Caco-2 (cell line): ENCODE results near the gene NDUFA11. TPM values are rescaled to one million over a fixed set of nuclear protein-coding genes. Genes with fewer than 3 reads are reported as not detected.

Experiments
- BruUV-seq: library from RNA; stranded (reverse); fragments of 400-500 nt; replicated peaks from 2 replicates; lab custom pipeline; 2021; lab: Mats Ljungman, UMichigan
- CTCF ChIA-PET: fragments of 300-600 bp; sonication (Branson Sonifier 250); formaldehyde crosslinking; loops from one replicate; lab custom pipeline; 2022; ENCODE audit warnings: antibody characterized with exemption; lab: Charles Lee
- POLR2A ChIA-PET: fragments of 300-600 bp; sonication (Branson Sonifier 250); formaldehyde crosslinking; loops from one replicate; lab custom pipeline; 2022; ENCODE audit warnings: antibody characterized with exemption; lab: Charles Lee
- DNase-seq, 2 experiments: peaks; one replicate each; pipeline versions ENCODE4 v3.0.0 to v3.0.0-alpha.2; 2020 to 2022
- H3K27me3 ChIP-seq: replicated peaks from 2 replicates; pipeline ENCODE4 v1.6.0; 2011; ENCODE audit warnings: low read length; ENCODE audit not compliant: control insufficient read depth, insufficient read depth
- H3K36me3 ChIP-seq: 2 replicates; pipeline ENCODE4 v1.5.1; 2011; ENCODE audit warnings: low read length; ENCODE audit not compliant: control insufficient read depth, insufficient read depth
- H3K4me1 ChIP-seq: fragments of 250-450 bp; sonication (Bioruptor Pico); 2 replicates; pipeline ENCODE4 v1.5.1; 2020; ENCODE audit warnings: mild to moderate bottlenecking
- H3K4me3 ChIP-seq: 2 replicates; pipeline ENCODE4 v1.5.1; 2011; ENCODE audit warnings: low read depth, mild to moderate bottlenecking, control low read depth, low read length
- H3K9me3 ChIP-seq: fragments of 250-450 bp; sonication (Bioruptor Pico); 2 replicates; pipeline ENCODE4 v1.5.1; 2020; ENCODE audit warnings: mild to moderate bottlenecking, moderate library complexity
- H3K27ac Mint-ChIP-seq: one replicate; pipeline ENCODE4 v1.8.0; 2022; ENCODE audit warnings: mixed read lengths; ENCODE audit not compliant: unreplicated experiment
- H3K27me3 Mint-ChIP-seq: one replicate; pipeline ENCODE4 v1.8.0; 2022; ENCODE audit warnings: mixed read lengths; ENCODE audit not compliant: insufficient read depth, unreplicated experiment
- H3K36me3 Mint-ChIP-seq: one replicate; pipeline ENCODE4 v1.8.0; 2022; ENCODE audit warnings: mild to moderate bottlenecking, mixed read lengths; ENCODE audit not compliant: insufficient read depth, unreplicated experiment
- H3K4me1 Mint-ChIP-seq: one replicate; pipeline ENCODE4 v1.8.0; 2022; ENCODE audit warnings: low read depth, mixed read lengths; ENCODE audit not compliant: unreplicated experiment
- H3K4me3 Mint-ChIP-seq: one replicate; pipeline ENCODE4 v1.8.0; 2022; ENCODE audit warnings: mild to moderate bottlenecking, moderate library complexity, mixed read lengths; ENCODE audit not compliant: unreplicated experiment
- H3K9me3 Mint-ChIP-seq: one replicate; pipeline ENCODE4 v1.8.0; 2022; ENCODE audit warnings: mixed read lengths; ENCODE audit not compliant: unreplicated experiment
- CTCF ChIP-seq, 2 experiments: fragments of 200-600 bp in 1 of 2; IDR thresholded peaks; 1 replicate in 1 of 2; 2 replicates in 1 of 2; pipeline versions ENCODE4 v1.5.1 to v1.8.0; 2011 to 2022; ENCODE audit warnings: antibody characterized with exemption in 1 of 2, control low read depth in 1 of 2, inconsistent platforms in 1 of 2, low read depth in 1 of 2, low read length in 1 of 2, mild to moderate bottlenecking in 1 of 2, moderate library complexity in 1 of 2; ENCODE audit not compliant: insufficient read depth in 1 of 2, severe bottlenecking in 1 of 2, unreplicated experiment in 1 of 2
- intact Hi-C: fragments of 100-400 bp; cut with micrococcal nuclease; formaldehyde crosslinking; loops from one replicate; pipeline ENCODE4 v1.10.0; 2022; ENCODE audit not compliant: unreplicated experiment
- total RNA-seq: library from RNA; stranded (reverse); gene quantifications from 2 replicates; pipeline ENCODE4 v1.2.3, GENCODE V29; 2022

NDUFA11 gene
- total RNA-seq, 1 experiment from 2014 or later = 272 TPM

- H3K4me1 Mint-ChIP-seq = peaks cover 7% of the 10 kb centered on the region
- H3K4me3 ChIP-seq = no peak overlapping the region
- no peaks in the 10 kb centered on the region for H3K9me3 Mint-ChIP-seq
- intact Hi-C loops = no loop called here
- no peak overlapping the region for H3K4me3 Mint-ChIP-seq
- peaks cover 23% of the 10 kb centered on the region for H3K36me3 Mint-ChIP-seq
- ChIA-PET CTCF (interaction anchor here (0.7 kb wide), 1 partner anchor 269 kb away, joined by 4 read pairs; no protein-coding TSS in a partner anchor), POLR2A (no interaction called here)
- DNase-seq = no peak
- TF ChIP-seq CTCF (IDR thresholded peaks at IDR 0.05; ENCODE audit: insufficient read depth in 1 of 2, low read depth in 1 of 2, low read length in 1 of 2, severe bottlenecking in 1 of 2, unreplicated experiment in 1 of 2) = no peak
- H3K9me3 ChIP-seq = no peaks in the 10 kb centered on the region
- peaks cover 12% of the 10 kb centered on the region for H3K4me1 ChIP-seq
- H3K27me3 ChIP-seq = no peaks in the 10 kb centered on the region
- H3K27ac Mint-ChIP-seq = peak overlapping the region; percentile 56
- peaks cover 4% of the 10 kb centered on the region for H3K36me3 ChIP-seq
- BruUV-seq = no TSS peak
- no peaks in the 10 kb centered on the region for H3K27me3 Mint-ChIP-seq
Measured at GRCh38 chr19:5949792-5950305, 46.3 kb upstream of the NDUFA11 start.

- H3K9me3 Mint-ChIP-seq = no peaks in the 10 kb centered on the region
- no TSS peak for BruUV-seq
- no peaks in the 10 kb centered on the region for H3K9me3 ChIP-seq
- H3K4me1 Mint-ChIP-seq = peaks cover under 1% of the 10 kb centered on the region
- peaks cover 4% of the 10 kb centered on the region for H3K36me3 ChIP-seq
- intact Hi-C loops = no loop called here
- H3K27me3 Mint-ChIP-seq = no peaks in the 10 kb centered on the region
- H3K27me3 ChIP-seq = no peaks in the 10 kb centered on the region
- H3K4me3 ChIP-seq = no peak overlapping the region
- POLR2A ChIA-PET = interaction anchor here (1.1 kb wide), 1 partner anchor 45 kb away, joined by 3 read pairs; the partner anchor contains the start of gene VMAC
- no peak for DNase-seq
- no peak for TF ChIP-seq CTCF (IDR thresholded peaks at IDR 0.05; ENCODE audit: insufficient read depth in 1 of 2, low read depth in 1 of 2, low read length in 1 of 2, severe bottlenecking in 1 of 2, unreplicated experiment in 1 of 2)
- CTCF ChIA-PET = interaction anchor here (0.7 kb wide), 1 partner anchor 269 kb away, joined by 4 read pairs; no protein-coding TSS in a partner anchor
- no peak overlapping the region for H3K27ac Mint-ChIP-seq
- peaks cover 23% of the 10 kb centered on the region for H3K36me3 Mint-ChIP-seq
- H3K4me1 ChIP-seq = peaks cover 5% of the 10 kb centered on the region
- no peak overlapping the region for H3K4me3 Mint-ChIP-seq
Measured at GRCh38 chr19:5948752-5949564, 45.4 kb upstream of the NDUFA11 start.

- H3K4me1 ChIP-seq = peaks cover 5% of the 10 kb centered on the region; the same call in 1 of the 2 replicates
- CTCF ChIA-PET = no interaction called here
- no peaks in the 10 kb centered on the region for H3K4me1 Mint-ChIP-seq
- TF ChIP-seq CTCF (IDR thresholded peaks at IDR 0.05; ENCODE audit: insufficient read depth in 1 of 2, low read depth in 1 of 2, low read length in 1 of 2, severe bottlenecking in 1 of 2, unreplicated experiment in 1 of 2) = no peak
- BruUV-seq = no TSS peak
- DNase-seq = no peak
- no peak overlapping the region for H3K4me3 ChIP-seq
- H3K4me3 Mint-ChIP-seq = no peak overlapping the region
- H3K36me3 ChIP-seq = peaks cover 4% of the 10 kb centered on the region
- H3K9me3 ChIP-seq = no peaks in the 10 kb centered on the region
- H3K27me3 Mint-ChIP-seq = no peaks in the 10 kb centered on the region
- peaks cover 23% of the 10 kb centered on the region for H3K36me3 Mint-ChIP-seq
- H3K27me3 ChIP-seq = no peaks in the 10 kb centered on the region
- peak overlapping the region; percentile 49 for H3K27ac Mint-ChIP-seq
- intact Hi-C loops = no loop called here
- POLR2A ChIA-PET = no interaction called here
- no peaks in the 10 kb centered on the region for H3K9me3 Mint-ChIP-seq
Measured at GRCh38 chr19:5947435-5947834, 43.8 kb upstream of the NDUFA11 start.
